GM18858 (cell line): ENCODE data around the gene AMOTL2.

ENCODE experiments used
- ATAC-seq: cut with Tn5 transposase; IDR thresholded peaks from one replicate; pipeline ENCODE4 v1.9.1; 2021; ENCODE audit not compliant: unreplicated experiment

Gene AMOTL2

GRCh38 chr3:134374105-134374790 is at the start of gene AMOTL2:
Gene AMOTL2 (minus strand): TSS chr3:134374447. CDS start chr3:134371433, 3,014 bp downstream.
- no peak for ATAC-seq

- ATAC-seq, result no peak
Observed at GRCh38 chr3:134423153-134423552, 48.9 kb upstream of the AMOTL2 start.

- no peak for ATAC-seq
Observed at GRCh38 chr3:134419960-134420321, 45.7 kb upstream of the AMOTL2 start.

- no peak for ATAC-seq
Observed at GRCh38 chr3:134419214-134419959, 45.1 kb upstream of the AMOTL2 start.

- ATAC-seq, result no peak
Observed at GRCh38 chr3:134409041-134409440, 34.8 kb upstream of the AMOTL2 start.

GRCh38 chr3:134407239-134407625 is 33.0 kb upstream of the AMOTL2 start:
- no peak for ATAC-seq

GRCh38 chr3:134406331-134407238 is 32.3 kb upstream of the AMOTL2 start:
- no peak for ATAC-seq

- ATAC-seq, result no peak
Observed at GRCh38 chr3:134404366-134404885, 30.2 kb upstream of the AMOTL2 start.

GRCh38 chr3:134397755-134398154 is 23.5 kb upstream of the AMOTL2 start:
- no peak for ATAC-seq

GRCh38 chr3:134395103-134395502 is 20.9 kb upstream of the AMOTL2 start:
- ATAC-seq, result no peak

GRCh38 chr3:134394380-134394779 is 20.1 kb upstream of the AMOTL2 start:
- no peak for ATAC-seq

- no peak for ATAC-seq
Observed at GRCh38 chr3:134393074-134393473, 18.8 kb upstream of the AMOTL2 start.

GRCh38 chr3:134392336-134392983 is 18.2 kb upstream of the AMOTL2 start:
- ATAC-seq, result no peak

GRCh38 chr3:134389865-134390264 is 15.6 kb upstream of the AMOTL2 start:
- no peak for ATAC-seq

GRCh38 chr3:134388788-134389485 is 14.7 kb upstream of the AMOTL2 start:
- ATAC-seq, result no peak

GRCh38 chr3:134388292-134388691 is 14.0 kb upstream of the AMOTL2 start:
- ATAC-seq, result no peak

GRCh38 chr3:134387293-134387692 is 13.0 kb upstream of the AMOTL2 start:
- no peak for ATAC-seq

GRCh38 chr3:134384963-134385362 is 10.7 kb upstream of the AMOTL2 start:
- no peak for ATAC-seq

GRCh38 chr3:134381831-134382442 is 7.7 kb upstream of the AMOTL2 start:
- ATAC-seq, result no peak

GRCh38 chr3:134381076-134381475 is 6.8 kb upstream of the AMOTL2 start:
- ATAC-seq, result no peak
